Measurements from ENCODE around the gene SLC7A7.

SLC7A7 gene

GRCh38 chr14:22852940-22853767, 37.9 kb upstream of the SLC7A7 start (continued):
- peak; percentile 91 for TF ChIP-seq CTCF (tag by site-specific recombination; IDR thresholded peaks at IDR 0.05)
- no peak for TF ChIP-seq ZNF645 (tag by site-specific recombination; IDR thresholded peaks at IDR 0.05)
- no peak for TF ChIP-seq ZBTB11 (tag by site-specific recombination; conservative IDR thresholded peaks at IDR 0.05; ENCODE audit: low read depth)
- no peak for TF ChIP-seq ZNF223 (tag by site-specific recombination; IDR thresholded peaks at IDR 0.05)
- TF ChIP-seq ZNF202 (tag by site-specific recombination; IDR thresholded peaks at IDR 0.05; ENCODE audit: borderline replicate concordance) = no peak
- 0 out of 2 replicates have a peak, but pooled peaks have one; percentile 16 for TF ChIP-seq KLF1 (tag by site-specific recombination; IDR thresholded peaks at IDR 0.05)
- no peak for TF ChIP-seq MZF1 (tag by site-specific recombination; IDR thresholded peaks at IDR 0.05; ENCODE audit: borderline replicate concordance)
- no peak for TF ChIP-seq ZNF529 (tag by site-specific recombination; IDR thresholded peaks at IDR 0.05; ENCODE audit: insufficient replicate concordance)
- no peak for TF ChIP-seq ZNF114 (tag by site-specific recombination; IDR thresholded peaks at IDR 0.05)
- TF ChIP-seq SCRT1 (tag by site-specific recombination; IDR thresholded peaks at IDR 0.05; ENCODE audit: borderline replicate concordance) = no peak
- no peak for TF ChIP-seq BCL11A (tag by site-specific recombination; IDR thresholded peaks at IDR 0.05; ENCODE audit: low read depth)
- peak; percentile 60; the same call in 1 of the 2 replicates for TF ChIP-seq KLF17 (tag by site-specific recombination; IDR thresholded peaks at IDR 0.05)
- no peak for TF ChIP-seq ZBTB21 (tag by site-specific recombination; IDR thresholded peaks at IDR 0.05)
- peak; percentile 24; the same call in 1 of the 2 replicates for TF ChIP-seq ZBTB17 (tag by site-specific recombination; IDR thresholded peaks at IDR 0.05)
- TF ChIP-seq ZNF704 (tag by site-specific recombination; IDR thresholded peaks at IDR 0.05) = no peak
- no peak for TF ChIP-seq ZFP41 (tag by site-specific recombination; IDR thresholded peaks at IDR 0.05; ENCODE audit: borderline replicate concordance)
- peak; percentile 69 for TF ChIP-seq ZNF335 (tag by site-specific recombination; conservative IDR thresholded peaks at IDR 0.05)
- TF ChIP-seq GLIS1 (tag by site-specific recombination; IDR thresholded peaks at IDR 0.05) = no peak; the same call in none of the 2 replicates
- no peak; the same call in 1 of the 2 replicates for TF ChIP-seq ZBTB8A (tag by site-specific recombination; IDR thresholded peaks at IDR 0.05)
- no peak for TF ChIP-seq ZNF785 (tag by site-specific recombination; IDR thresholded peaks at IDR 0.05)
- no peak for TF ChIP-seq SALL2 (tag by site-specific recombination; IDR thresholded peaks at IDR 0.05; ENCODE audit: borderline replicate concordance)
- no peak for TF ChIP-seq ZIC2 (tag by site-specific recombination; IDR thresholded peaks at IDR 0.05)
- peak; percentile 89 for TF ChIP-seq ZNF2 (tag by site-specific recombination; IDR thresholded peaks at IDR 0.05)
- TF ChIP-seq KLF16 (tag by site-specific recombination; IDR thresholded peaks at IDR 0.05) = no peak
- no peak for TF ChIP-seq ZNF404 (tag by site-specific recombination; IDR thresholded peaks at IDR 0.05)
- TF ChIP-seq ZNF514 (tag by site-specific recombination; IDR thresholded peaks at IDR 0.05) = no peak
- peak; percentile 53 for TF ChIP-seq ZNF366 (tag by site-specific recombination; conservative IDR thresholded peaks at IDR 0.05)
- no peak for TF ChIP-seq PRDM4 (tag by site-specific recombination; IDR thresholded peaks at IDR 0.05)
